ENCODE data around the gene PHF12.
"Not testable (repeated sequence)": the region's sequence is repeated elsewhere in the genome, so short reads cannot be mapped to it uniquely, and the experiment has no call there.

Gene PHF12

GRCh38 chr17:28917465-28917864 is 33.9 kb downstream of the PHF12 start:
- FAIRE-seq = no peak
- DNase-seq (ENCODE audit: insufficient read length, low spot score) = no peak
- TF ChIP-seq POLR2A (IDR thresholded peaks at IDR 0.05; ENCODE audit: low read depth, low read length) = no peak

DNA sequence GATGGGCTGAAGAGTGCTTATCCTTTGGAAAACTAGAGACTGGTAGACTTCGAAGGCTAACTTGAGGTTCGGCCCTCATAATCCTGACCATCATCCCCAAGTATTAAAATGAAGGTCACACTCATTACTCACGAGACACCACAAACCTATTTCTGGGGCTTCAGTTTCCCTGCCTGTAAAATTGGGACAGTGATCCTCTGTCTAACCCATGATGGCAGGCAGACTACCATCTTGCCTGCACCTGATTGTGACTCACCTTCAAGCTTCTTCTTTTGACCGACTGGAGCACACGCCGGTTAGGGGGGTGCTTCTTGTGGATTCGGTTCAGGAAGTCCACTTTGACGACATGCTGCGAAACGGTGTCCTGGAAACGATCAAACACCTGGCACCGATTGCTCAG is 34.3 kb downstream of the PHF12 start:
- TF ChIP-seq POLR2A (IDR thresholded peaks at IDR 0.05; ENCODE audit: low read depth, low read length) = no peak
- FAIRE-seq (no peak), DNase-seq (ENCODE audit: insufficient read length, low spot score) (no peak)

DNA sequence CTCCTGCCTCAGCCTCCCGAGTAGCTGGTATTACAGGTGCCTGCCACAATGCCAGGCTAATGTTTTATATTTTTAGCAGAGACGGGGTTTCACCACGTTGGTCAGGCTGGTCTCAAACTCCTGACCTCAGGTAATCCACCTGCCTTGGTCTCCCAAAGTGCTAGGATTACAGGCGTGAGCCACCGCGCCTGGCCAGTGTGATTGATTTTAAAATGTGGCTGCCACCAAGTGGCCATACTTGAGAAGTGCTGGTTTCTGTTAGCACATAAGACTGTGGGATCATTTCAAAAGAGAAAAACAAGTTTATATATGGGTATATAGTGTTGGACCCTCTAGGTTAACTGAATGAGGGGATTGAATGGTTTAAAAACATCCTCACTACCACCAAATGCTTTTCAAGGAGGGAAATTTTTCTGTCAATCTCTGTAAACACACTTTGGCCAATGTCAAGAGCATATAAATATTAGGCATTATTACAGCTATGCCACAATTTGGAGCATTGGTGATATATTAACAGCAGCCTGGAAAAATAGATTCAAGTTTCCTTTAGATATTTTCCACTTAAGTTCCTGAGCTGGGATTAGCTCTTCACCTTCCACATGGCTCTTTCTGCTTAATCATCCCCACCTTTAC is 34.9 kb downstream of the PHF12 start:
- no peak for TF ChIP-seq POLR2A (IDR thresholded peaks at IDR 0.05; ENCODE audit: low read depth, low read length)
- DNase-seq (ENCODE audit: insufficient read length, low spot score) = no peak
- no peak for FAIRE-seq

DNA sequence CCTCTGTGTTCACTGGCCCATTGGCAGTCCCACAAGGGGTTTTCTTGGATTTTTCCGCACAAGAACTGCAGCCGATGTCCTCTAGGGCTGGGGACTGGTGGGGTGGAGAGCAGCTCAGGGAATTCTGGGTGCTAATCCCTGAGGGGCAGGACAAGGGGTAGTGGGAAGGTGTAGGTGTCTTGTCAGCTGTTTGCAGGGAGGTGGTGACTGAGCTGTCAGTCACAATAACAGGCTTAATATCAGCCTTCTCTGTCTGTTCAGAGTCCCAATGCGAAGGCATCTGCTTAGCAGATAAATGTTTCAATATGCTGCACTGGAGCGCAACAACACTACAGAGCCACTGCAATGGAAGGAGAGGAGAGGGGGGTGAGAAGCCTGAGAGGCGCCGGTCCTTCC is 38.4 kb downstream of the PHF12 start:
- DNase-seq (ENCODE audit: insufficient read length, low spot score) (no peak), FAIRE-seq (no peak)
- TF ChIP-seq POLR2A (IDR thresholded peaks at IDR 0.05; ENCODE audit: low read depth, low read length) = no peak

DNA sequence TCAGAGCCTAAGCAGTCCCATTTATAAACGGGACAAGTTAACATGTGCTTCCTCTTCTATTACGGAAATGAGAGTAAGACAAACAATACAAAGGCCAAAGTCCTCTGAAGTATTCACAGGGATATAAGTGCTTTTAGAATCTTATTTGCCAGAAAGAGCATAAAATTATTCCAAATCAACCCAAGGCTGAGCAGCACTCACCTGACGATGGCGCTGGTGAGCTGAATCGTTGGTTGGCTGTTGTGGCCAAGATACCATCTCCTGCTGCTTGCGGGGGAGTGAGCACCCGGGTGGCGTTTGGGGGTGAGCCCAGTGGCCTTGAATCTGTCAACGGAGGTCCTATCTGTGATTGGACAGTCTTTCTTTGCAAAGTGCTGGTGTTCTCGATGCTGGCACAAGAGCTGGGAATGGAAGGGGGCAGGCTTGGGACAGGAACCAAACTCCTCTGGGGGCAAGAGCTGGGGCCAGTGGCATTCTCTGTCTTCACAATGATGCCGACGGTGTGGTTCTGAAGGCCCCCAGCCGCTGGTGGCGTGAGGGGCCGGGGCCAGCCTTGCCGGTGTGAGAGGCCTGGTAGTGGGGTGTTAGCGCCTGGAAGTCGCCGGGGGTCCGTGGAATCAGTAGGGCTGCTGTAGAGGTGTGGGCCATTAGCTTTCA is 38.9 kb downstream of the PHF12 start:
- FAIRE-seq = no peak
- DNase-seq (ENCODE audit: insufficient read length, low spot score) = no peak
- no peak for TF ChIP-seq POLR2A (IDR thresholded peaks at IDR 0.05; ENCODE audit: low read depth, low read length)

GRCh38 chr17:28911411-28912045 is 39.8 kb downstream of the PHF12 start:
- no peak for FAIRE-seq
- DNase-seq (ENCODE audit: insufficient read length, low spot score) = no peak
- TF ChIP-seq POLR2A (IDR thresholded peaks at IDR 0.05; ENCODE audit: low read depth, low read length) = no peak

- DNase-seq (ENCODE audit: insufficient read length, low spot score) (no peak), FAIRE-seq (no peak)
- no peak for TF ChIP-seq POLR2A (IDR thresholded peaks at IDR 0.05; ENCODE audit: low read depth, low read length)
Measured at GRCh38 chr17:28910534-28910933, 40.8 kb downstream of the PHF12 start.

GRCh38 chr17:28908640-28909167 is 42.6 kb downstream of the PHF12 start:
- FAIRE-seq (no peak), DNase-seq (ENCODE audit: insufficient read length, low spot score) (no peak)

DNA sequence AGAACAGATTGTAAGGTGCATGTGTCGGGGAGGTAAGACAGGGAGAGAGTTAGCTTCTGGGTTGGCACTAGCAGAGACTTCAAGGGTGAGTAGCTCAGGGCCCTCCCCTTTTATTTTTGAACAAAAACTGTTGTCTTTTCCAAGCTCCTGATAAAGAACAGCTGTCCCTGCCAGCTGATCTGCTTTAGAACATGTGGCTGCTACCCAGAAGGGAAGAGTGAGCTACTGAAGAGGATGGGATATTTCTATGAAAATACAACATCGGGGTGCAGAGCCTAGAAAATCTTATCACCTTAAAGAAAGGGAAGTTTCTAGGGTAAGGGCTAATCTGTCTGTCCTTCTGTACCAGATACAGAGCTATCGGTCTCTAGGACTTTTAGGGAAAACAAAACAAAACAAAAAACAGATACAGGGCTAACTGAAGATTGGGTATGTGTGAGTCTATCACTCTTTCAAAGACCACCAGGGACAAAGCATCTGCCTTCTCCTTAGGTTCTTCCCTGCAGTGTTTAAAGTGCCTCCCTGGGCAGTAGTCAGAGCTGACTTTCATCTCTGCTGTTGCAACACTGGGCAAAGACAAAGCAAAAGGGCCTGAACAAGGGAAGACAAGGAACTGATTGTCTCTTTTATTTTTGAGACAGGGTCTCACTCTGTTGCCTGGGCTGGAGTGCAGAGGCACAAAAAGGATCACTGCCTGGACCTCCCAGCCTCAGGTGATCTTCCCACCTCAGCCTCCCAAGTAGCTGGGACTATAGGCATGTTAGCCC is 43.4 kb downstream of the PHF12 start:
- TF ChIP-seq POLR2A (IDR thresholded peaks at IDR 0.05; ENCODE audit: low read depth, low read length) = no peak
- no peak for DNase-seq (ENCODE audit: insufficient read length, low spot score)

More at GRCh38 chr17:28908640-28909167, 42.6 kb downstream of the PHF12 start:
- no peak for TF ChIP-seq POLR2A (IDR thresholded peaks at IDR 0.05; ENCODE audit: low read depth, low read length)

GRCh38 chr17:28906706-28907438 is 44.4 kb downstream of the PHF12 start:
- no peak for TF ChIP-seq POLR2A (IDR thresholded peaks at IDR 0.05; ENCODE audit: low read depth, low read length)
- no peak for FAIRE-seq

More for the DNA sequence above, 43.4 kb downstream of the PHF12 start:
- FAIRE-seq = no peak

GRCh38 chr17:28906276-28906675 is 45.0 kb downstream of the PHF12 start:
- FAIRE-seq = no peak
- no peak for TF ChIP-seq POLR2A (IDR thresholded peaks at IDR 0.05; ENCODE audit: low read depth, low read length)
- no peak for DNase-seq (ENCODE audit: insufficient read length, low spot score)

More at GRCh38 chr17:28906706-28907438, 44.4 kb downstream of the PHF12 start:
- no peak for DNase-seq (ENCODE audit: insufficient read length, low spot score)

DNA sequence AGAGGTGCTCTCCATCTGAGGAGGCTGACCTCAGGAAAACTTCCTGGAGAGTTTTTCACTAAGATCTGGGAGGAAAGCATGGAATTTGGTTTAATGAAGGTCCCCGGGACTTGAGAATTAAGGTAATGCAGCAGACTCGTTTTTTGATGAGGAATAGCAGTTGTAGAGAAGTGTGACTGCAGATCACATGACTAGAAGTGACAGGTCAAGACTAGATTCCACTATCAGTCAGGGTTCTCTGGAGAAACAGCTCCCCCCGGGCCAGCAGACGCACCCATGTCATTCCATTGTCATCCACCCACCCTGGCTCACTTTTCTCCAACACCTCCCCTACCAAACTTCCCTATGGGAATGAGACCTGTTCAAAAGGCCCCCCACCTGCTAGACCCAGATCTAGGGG is 46.5 kb downstream of the PHF12 start:
- FAIRE-seq (no peak), DNase-seq (ENCODE audit: insufficient read length, low spot score) (no peak)
- no peak for TF ChIP-seq POLR2A (IDR thresholded peaks at IDR 0.05; ENCODE audit: low read depth, low read length)

DNA sequence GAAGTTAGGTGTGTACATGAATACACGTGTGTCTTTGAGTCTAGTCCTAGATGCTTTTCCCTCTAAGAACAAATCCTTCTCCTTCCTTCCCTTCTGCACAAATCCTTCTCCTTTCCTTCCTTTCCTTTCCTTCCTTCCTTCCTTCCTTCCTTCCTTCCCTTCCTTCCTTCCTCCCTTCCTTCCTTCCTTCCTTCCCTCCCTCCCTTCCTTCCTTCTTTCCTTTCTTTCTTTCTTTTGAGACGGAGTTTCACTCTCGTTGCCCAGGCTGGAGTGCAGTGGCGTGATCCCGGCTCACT is 47.8 kb downstream of the PHF12 start:
- FAIRE-seq; DNase-seq (ENCODE audit: insufficient read length, low spot score): not testable (repeated sequence)

Data from H54 (cell line).